Esophagus squamous epithelium (tissue), 4 donors: ENCODE measurements around the gene AHI1.

ENCODE experiments used
- CTCF ChIP-seq, 6 experiments: fragments of 450-650 bp in 4 of 6; fragments of 200-600 bp in 2 of 6; sonication (generic) in 2 of 6; IDR thresholded peaks; one replicate each; pipeline ENCODE4 v1.5.1; 2016 to 2019; ENCODE audit warnings: antibody characterized with exemption in 6 of 6, mild to moderate bottlenecking in 4 of 6, moderate library complexity in 4 of 6
- POLR2A ChIP-seq, 4 donors: fragments of 450-650 bp; IDR thresholded peaks; one replicate each; pipeline ENCODE4 v1.6.1; 2017; ENCODE audit warnings: antibody characterized with exemption in 4 of 4, mild to moderate bottlenecking in 4 of 4, moderate library complexity in 3 of 4

GRCh38 chr6:135438907-135439535, 58.5 kb downstream of the AHI1 start:
- TF ChIP-seq CTCF (IDR thresholded peaks at IDR 0.05) (peak in 2 of 6 experiments; percentile 29 to 47), POLR2A (IDR thresholded peaks at IDR 0.05) (no peak)
